ENCODE measurements around the gene CDS2. TPM values are rescaled to one million over a fixed set of nuclear protein-coding genes. Genes with fewer than 3 reads are reported as not detected.

The CDS2 gene
- total and polyA plus RNA-seq, 10 of the 15 experiments (the other 5 are each of a cell fraction or from before 2014, with no cell fraction given) = 11.5 to 94.7 (median 23.1) TPM

DNA sequence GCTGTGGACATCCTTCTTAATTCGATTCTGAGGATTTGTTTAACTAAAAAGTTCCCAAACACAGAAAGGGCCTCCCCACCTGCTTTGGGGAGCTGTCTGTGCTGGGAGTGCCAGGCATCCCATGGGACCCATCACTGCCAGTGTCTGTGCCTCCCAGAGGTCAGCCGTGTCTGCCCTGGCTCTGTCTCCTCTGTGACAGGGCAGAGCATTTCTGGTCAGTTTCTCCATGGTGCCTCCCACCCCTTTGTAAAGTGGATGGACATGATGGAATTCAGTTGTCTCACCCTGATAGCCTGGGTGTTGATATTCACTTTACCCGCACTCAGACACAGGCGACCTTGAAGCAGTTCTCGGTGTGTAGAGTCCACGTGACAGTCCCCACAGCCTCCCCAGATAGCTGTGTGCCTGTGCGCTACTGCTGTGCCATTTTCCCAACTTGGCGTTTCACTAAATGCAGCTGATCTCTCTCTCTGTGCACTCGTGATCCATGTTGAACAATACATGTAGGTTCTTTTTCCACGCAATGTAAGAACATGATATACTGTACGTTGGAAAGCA, 70.5 kb downstream of the CDS2 start (continued):
- TF ChIP-seq ETV6 (conservative IDR thresholded peaks at IDR 0.05 in 1 of 2, IDR thresholded peaks at IDR 0.05 in 1 of 2; ENCODE audit: borderline replicate concordance in 1 of 2, low read depth in 1 of 2) (no peak), SUZ12 (IDR thresholded peaks at IDR 0.05; ENCODE audit: unreplicated experiment) (no peak)

DNA sequence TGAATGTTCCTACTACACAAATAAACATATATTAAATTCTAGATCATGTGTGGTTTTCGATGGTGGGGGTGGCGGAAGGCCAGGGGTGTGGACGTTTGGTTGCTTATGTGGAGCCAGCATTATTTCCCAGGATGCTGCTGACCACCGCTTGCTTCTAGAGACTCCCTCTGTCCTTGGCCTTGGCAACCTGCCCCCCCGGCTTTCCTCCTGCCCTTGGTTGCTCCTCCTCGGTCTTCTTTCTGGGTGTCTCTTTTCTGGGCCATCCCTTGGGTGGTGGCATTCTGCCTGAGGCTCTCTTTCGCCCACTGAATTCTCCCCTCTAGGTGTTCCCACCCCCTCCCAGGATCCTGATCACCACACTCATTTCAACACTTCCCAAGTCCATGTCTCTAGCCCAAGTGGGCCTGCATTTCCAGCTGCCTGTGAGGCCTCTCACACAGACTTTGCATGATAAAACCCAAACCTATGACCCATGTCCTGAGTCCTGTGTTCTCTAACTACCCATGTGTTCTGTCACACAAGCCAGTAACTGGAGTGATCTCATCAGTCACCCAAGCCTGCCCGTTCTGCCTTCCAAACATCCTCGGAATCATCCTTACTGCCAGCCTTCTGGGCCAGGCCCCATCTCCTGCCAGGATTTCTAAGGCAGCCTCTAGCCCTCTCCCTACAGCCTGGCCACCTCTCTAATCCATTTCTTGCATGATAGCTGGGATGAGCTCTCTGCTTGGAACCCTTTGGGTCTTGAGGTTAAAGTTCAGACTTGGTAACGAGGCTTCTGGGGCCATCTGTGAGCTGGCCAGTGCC, 71.2 kb downstream of the CDS2 start:
- in situ Hi-C loops (cut with MboI) (no loop called here), intact Hi-C loops (cut with micrococcal nuclease; ENCODE audit: unreplicated experiment) (no loop called here)
- H3K27ac ChIP-seq (ENCODE audit: control insufficient read depth, insufficient read depth) = no peak overlapping the region
- H3K4me2 ChIP-seq (ENCODE audit: control insufficient read depth, insufficient read depth) = no peak overlapping the region
- no TSS peak for BruUV-seq (replicated peaks)
- H4K20me1 ChIP-seq (ENCODE audit: control insufficient read depth, insufficient read depth) = no peaks in the 10 kb centered on the region
- ChIA-PET SMC1A (ENCODE audit: uncharacterized antibody, unreplicated experiment) (no interaction called here), RAD21 (ENCODE audit: unreplicated experiment) (interaction anchor here (0.7 to 1.1 kb wide), 3 partner anchors 69 to 72 kb away, joined by 3 to 5 read pairs (median 4); partner anchors contain the start of gene CDS2), CTCF (interaction anchor here (2.2 kb wide), 1 partner anchor 72 kb away, joined by 6 read pairs; no protein-coding TSS in a partner anchor), POLR2A (no interaction called here)
- no peaks in the 10 kb centered on the region for H3K27me3 ChIP-seq (replicated peaks in 1 of 2; ENCODE audit: control insufficient read depth in 2 of 2, insufficient read depth in 2 of 2, low read length in 1 of 2)
- H3K79me2 ChIP-seq (ENCODE audit: control insufficient read depth, insufficient read depth, low read length) = no peaks in the 10 kb centered on the region
- H3K4me1 ChIP-seq (ENCODE audit: control insufficient read depth, insufficient read depth, low read length) = peaks cover 8% of the 10 kb centered on the region
- ATAC-seq = no peak
- FAIRE-seq = no peak
- no peak overlapping the region for H3K9ac ChIP-seq (ENCODE audit: control insufficient read depth, insufficient read depth, low read length)
- WGBS (ENCODE audit: insufficient coverage, insufficient replicate concordance, low lambda C conversion rate, missing lambda C conversion rate) = 92% methylated on average over 9 of the region's 10 CpGs
- DNase-seq (ENCODE audit: low read depth, low spot score) = no peak
- H3K36me3 ChIP-seq (ENCODE audit: control insufficient read depth in 2 of 2, insufficient read depth in 2 of 2, low read length in 1 of 2) = peaks cover 0 to 6% of the 10 kb centered on the region in 2 experiments; a peak in 2 of 4 replicates
- no peaks in the 10 kb centered on the region for H3K9me3 ChIP-seq (replicated peaks; ENCODE audit: control insufficient read depth, insufficient read depth, low read length)
- H3K4me3 ChIP-seq = no peak overlapping the region
- H2AFZ ChIP-seq (ENCODE audit: control insufficient read depth, low read depth, low read length) = no peak overlapping the region
- TF ChIP-seq POLR2AphosphoS5 (IDR thresholded peaks at IDR 0.05; ENCODE audit: low read length) (no peak), HDAC6 (IDR thresholded peaks at IDR 0.05; ENCODE audit: unreplicated experiment) (no peak), SMARCA5 (IDR thresholded peaks at IDR 0.05) (no peak), NBN (IDR thresholded peaks at IDR 0.05) (no peak), STAT3 (IDR thresholded peaks at IDR 0.05; ENCODE audit: low read depth, low read length) (no peak), DPF2 (IDR thresholded peaks at IDR 0.05) (no peak), BHLHE40 (IDR thresholded peaks at IDR 0.05; ENCODE audit: borderline replicate concordance in 1 of 2, low read depth in 2 of 2, low read length in 1 of 2) (no peak), NFYA (IDR thresholded peaks at IDR 0.05; ENCODE audit: borderline replicate concordance, low read depth, low read length) (no peak), POLR2AphosphoS2 (IDR thresholded peaks at IDR 0.05; ENCODE audit: low read depth, low read length) (no peak)
- TF ChIP-seq, protein P1, sequence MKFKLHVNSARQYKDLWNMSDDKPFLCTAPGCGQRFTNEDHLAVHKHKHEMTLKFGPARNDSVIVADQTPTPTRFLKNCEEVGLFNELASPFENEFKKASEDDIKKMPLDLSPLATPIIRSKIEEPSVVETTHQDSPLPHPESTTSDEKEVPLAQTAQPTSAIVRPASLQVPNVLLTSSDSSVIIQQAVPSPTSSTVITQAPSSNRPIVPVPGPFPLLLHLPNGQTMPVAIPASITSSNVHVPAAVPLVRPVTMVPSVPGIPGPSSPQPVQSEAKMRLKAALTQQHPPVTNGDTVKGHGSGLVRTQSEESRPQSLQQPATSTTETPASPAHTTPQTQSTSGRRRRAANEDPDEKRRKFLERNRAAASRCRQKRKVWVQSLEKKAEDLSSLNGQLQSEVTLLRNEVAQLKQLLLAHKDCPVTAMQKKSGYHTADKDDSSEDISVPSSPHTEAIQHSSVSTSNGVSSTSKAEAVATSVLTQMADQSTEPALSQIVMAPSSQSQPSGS (IDR thresholded peaks at IDR 0.05; ENCODE audit: low read length) = no peak
- TF ChIP-seq, protein P2, sequence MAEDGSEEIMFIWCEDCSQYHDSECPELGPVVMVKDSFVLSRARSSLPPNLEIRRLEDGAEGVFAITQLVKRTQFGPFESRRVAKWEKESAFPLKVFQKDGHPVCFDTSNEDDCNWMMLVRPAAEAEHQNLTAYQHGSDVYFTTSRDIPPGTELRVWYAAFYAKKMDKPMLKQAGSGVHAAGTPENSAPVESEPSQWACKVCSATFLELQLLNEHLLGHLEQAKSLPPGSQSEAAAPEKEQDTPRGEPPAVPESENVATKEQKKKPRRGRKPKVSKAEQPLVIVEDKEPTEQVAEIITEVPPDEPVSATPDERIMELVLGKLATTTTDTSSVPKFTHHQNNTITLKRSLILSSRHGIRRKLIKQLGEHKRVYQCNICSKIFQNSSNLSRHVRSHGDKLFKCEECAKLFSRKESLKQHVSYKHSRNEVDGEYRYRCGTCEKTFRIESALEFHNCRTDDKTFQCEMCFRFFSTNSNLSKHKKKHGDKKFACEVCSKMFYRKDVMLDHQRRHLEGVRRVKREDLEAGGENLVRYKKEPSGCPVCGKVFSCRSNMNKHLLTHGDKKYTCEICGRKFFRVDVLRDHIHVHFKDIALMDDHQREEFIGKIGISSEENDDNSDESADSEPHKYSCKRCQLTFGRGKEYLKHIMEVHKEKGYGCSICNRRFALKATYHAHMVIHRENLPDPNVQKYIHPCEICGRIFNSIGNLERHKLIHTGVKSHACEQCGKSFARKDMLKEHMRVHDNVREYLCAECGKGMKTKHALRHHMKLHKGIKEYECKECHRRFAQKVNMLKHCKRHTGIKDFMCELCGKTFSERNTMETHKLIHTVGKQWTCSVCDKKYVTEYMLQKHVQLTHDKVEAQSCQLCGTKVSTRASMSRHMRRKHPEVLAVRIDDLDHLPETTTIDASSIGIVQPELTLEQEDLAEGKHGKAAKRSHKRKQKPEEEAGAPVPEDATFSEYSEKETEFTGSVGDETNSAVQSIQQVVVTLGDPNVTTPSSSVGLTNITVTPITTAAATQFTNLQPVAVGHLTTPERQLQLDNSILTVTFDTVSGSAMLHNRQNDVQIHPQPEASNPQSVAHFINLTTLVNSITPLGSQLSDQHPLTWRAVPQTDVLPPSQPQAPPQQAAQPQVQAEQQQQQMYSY (CRISPR knock-in tag; IDR thresholded peaks at IDR 0.05) = no peak
- TF ChIP-seq, protein P3, sequence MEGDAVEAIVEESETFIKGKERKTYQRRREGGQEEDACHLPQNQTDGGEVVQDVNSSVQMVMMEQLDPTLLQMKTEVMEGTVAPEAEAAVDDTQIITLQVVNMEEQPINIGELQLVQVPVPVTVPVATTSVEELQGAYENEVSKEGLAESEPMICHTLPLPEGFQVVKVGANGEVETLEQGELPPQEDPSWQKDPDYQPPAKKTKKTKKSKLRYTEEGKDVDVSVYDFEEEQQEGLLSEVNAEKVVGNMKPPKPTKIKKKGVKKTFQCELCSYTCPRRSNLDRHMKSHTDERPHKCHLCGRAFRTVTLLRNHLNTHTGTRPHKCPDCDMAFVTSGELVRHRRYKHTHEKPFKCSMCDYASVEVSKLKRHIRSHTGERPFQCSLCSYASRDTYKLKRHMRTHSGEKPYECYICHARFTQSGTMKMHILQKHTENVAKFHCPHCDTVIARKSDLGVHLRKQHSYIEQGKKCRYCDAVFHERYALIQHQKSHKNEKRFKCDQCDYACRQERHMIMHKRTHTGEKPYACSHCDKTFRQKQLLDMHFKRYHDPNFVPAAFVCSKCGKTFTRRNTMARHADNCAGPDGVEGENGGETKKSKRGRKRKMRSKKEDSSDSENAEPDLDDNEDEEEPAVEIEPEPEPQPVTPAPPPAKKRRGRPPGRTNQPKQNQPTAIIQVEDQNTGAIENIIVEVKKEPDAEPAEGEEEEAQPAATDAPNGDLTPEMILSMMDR (IDR thresholded peaks at IDR 0.05 in 2 of 3, conservative IDR thresholded peaks at IDR 0.05 in 1 of 3; ENCODE audit: control insufficient read depth in 2 of 3, extremely low read depth in 1 of 3, insufficient read depth in 1 of 3, low read depth in 3 of 3, low read length in 3 of 3) = no peak

Measured in GM12878 (cell line).